ENCODE results near the gene CAMK2D.
A peak's percentile ranks its signal among the peaks of the same experiment; 100 is the strongest.

Gene CAMK2D

DNA sequence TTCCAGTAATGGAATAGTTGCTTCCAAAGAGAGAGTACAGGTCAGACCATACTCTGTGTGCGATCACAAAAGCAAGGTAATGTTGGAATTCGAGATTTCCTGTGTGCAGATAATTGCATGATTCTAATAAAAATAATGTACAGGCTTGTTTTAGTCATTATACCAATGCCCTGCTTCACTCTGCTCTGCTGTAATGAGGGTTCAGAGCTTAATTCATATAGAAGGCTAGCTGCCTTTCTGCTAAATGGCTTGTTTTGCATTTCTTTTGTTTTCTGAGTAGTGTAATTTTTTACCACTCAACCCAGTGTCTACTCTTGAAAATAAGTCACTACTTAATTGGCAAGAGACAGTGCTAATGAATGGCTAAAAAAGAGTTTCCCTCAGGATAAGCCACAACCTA lies 236.0 kb downstream of the CAMK2D start:
- H3K9me3 ChIP-seq (replicated peaks; ENCODE audit: insufficient read depth, low read length): no peaks in the 10 kb centered on the region
- H3K27ac ChIP-seq (ENCODE audit: low read length): no peak overlapping the region
- no peak overlapping the region for H3K4me3 ChIP-seq (ENCODE audit: low read length)
- no peak overlapping the region for H3K9ac ChIP-seq (ENCODE audit: low read length)
- no peak for DNase-seq
- H3F3A ChIP-seq (ENCODE audit: insufficient read depth, low read length): no peaks in the 10 kb centered on the region
- no peak overlapping the region for H2AFZ ChIP-seq (ENCODE audit: low read length)
- H4K20me1 ChIP-seq (ENCODE audit: insufficient read depth, low read length): no peaks in the 10 kb centered on the region
- no peaks in the 10 kb centered on the region for H3K27me3 ChIP-seq (replicated peaks; ENCODE audit: insufficient read depth, low read length)
- no peaks in the 10 kb centered on the region for H3K9me2 ChIP-seq (replicated peaks; ENCODE audit: insufficient read depth, low read length)
- H3K36me3 ChIP-seq (replicated peaks; ENCODE audit: insufficient read depth, low read length): no peaks in the 10 kb centered on the region
- H3K4me2 ChIP-seq (ENCODE audit: low read depth, low read length): no peak overlapping the region
- no peaks in the 10 kb centered on the region for H3K79me2 ChIP-seq (ENCODE audit: low read length)
- no peak for TF ChIP-seq EZH2 (optimal IDR thresholded peaks at IDR 0.05; ENCODE audit: low read depth, low read length)
- TF ChIP-seq, protein P1, sequence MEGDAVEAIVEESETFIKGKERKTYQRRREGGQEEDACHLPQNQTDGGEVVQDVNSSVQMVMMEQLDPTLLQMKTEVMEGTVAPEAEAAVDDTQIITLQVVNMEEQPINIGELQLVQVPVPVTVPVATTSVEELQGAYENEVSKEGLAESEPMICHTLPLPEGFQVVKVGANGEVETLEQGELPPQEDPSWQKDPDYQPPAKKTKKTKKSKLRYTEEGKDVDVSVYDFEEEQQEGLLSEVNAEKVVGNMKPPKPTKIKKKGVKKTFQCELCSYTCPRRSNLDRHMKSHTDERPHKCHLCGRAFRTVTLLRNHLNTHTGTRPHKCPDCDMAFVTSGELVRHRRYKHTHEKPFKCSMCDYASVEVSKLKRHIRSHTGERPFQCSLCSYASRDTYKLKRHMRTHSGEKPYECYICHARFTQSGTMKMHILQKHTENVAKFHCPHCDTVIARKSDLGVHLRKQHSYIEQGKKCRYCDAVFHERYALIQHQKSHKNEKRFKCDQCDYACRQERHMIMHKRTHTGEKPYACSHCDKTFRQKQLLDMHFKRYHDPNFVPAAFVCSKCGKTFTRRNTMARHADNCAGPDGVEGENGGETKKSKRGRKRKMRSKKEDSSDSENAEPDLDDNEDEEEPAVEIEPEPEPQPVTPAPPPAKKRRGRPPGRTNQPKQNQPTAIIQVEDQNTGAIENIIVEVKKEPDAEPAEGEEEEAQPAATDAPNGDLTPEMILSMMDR (IDR thresholded peaks at IDR 0.05; ENCODE audit: low read length): no peak
- TF ChIP-seq EZH2phosphoT487 (IDR thresholded peaks at IDR 0.05; ENCODE audit: low read length): no peak
- H3K4me1 ChIP-seq (ENCODE audit: low read length): 0 out of 2 replicates have a peak, but pooled peaks cover 5% of the 10 kb centered on the region

DNA sequence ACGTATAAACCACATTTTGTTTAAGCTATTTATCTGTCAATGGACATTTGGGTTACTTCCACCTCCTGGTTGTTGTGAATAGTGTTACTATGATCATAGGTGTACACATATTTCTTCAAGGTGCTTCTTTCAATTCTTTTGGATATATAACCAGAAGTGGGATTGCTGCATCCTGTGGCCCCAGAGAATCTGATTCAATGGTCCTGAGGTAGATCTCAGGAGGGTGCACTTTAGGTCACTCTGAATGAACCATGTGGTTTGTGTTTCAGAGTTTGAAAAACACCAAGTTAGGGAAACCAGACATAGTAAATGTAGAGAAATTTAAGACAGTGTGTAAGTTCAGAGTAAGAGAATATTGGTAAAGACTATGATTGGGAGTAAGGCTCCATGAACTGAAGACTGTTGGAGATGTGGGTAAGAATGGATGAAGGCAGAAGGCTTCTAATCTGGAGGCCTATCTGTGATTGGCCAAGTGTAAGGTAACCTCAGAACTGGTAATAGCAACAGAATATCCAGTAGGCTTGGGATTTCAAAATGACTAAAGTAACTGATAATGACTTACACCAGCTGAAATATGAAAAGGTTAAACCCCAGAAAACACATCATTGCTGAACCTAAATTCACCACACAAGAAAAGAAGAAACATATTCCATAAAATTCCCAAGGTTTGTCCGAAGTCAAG lies 236.9 kb downstream of the CAMK2D start:
- no peaks in the 10 kb centered on the region for H3K9me3 ChIP-seq (replicated peaks; ENCODE audit: insufficient read depth, low read length)
- no peaks in the 10 kb centered on the region for H3K27me3 ChIP-seq (replicated peaks; ENCODE audit: insufficient read depth, low read length)
- TF ChIP-seq EZH2phosphoT487 (IDR thresholded peaks at IDR 0.05; ENCODE audit: low read length) (no peak), EZH2 (optimal IDR thresholded peaks at IDR 0.05; ENCODE audit: low read depth, low read length) (no peak)
- TF ChIP-seq, protein P1 (IDR thresholded peaks at IDR 0.05; ENCODE audit: low read length): no peak
- H3K9me2 ChIP-seq (replicated peaks; ENCODE audit: insufficient read depth, low read length): no peaks in the 10 kb centered on the region
- H3K9ac ChIP-seq (ENCODE audit: low read length): no peak overlapping the region
- H2AFZ ChIP-seq (ENCODE audit: low read length): no peak overlapping the region
- no peak overlapping the region for H3K4me2 ChIP-seq (ENCODE audit: low read depth, low read length)
- no peak for DNase-seq
- no peaks in the 10 kb centered on the region for H3F3A ChIP-seq (ENCODE audit: insufficient read depth, low read length)
- H3K36me3 ChIP-seq (replicated peaks; ENCODE audit: insufficient read depth, low read length): no peaks in the 10 kb centered on the region
- H3K4me1 ChIP-seq (ENCODE audit: low read length): 0 out of 2 replicates have a peak, but pooled peaks cover 5% of the 10 kb centered on the region
- no peaks in the 10 kb centered on the region for H4K20me1 ChIP-seq (ENCODE audit: insufficient read depth, low read length)
- no peaks in the 10 kb centered on the region for H3K79me2 ChIP-seq (ENCODE audit: low read length)
- H3K4me3 ChIP-seq (ENCODE audit: low read length): no peak overlapping the region
- H3K27ac ChIP-seq (ENCODE audit: low read length): no peak overlapping the region

DNA sequence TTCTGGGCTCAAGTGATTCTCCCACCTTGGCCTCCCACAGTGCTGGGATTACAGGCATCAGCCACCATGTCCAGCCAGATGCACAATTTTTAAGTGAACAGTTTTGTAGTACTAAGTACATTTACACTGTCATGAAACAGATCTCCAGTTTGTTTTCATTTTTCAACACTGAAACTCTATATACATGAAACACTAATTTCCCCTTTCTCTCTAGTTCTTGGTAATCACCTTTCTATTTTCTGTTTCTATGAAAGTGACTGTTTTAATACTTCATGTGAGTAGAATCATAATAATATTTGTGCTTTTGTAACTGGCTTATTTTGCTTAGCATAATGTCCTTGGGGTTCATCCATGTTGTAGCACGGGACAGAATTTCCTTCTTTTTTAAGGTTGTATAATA lies 237.4 kb downstream of the CAMK2D start:
- Histone ChIP-seq H3K79me2 (ENCODE audit: low read length) (no peaks in the 10 kb centered on the region), H3K9ac (ENCODE audit: low read length) (no peak overlapping the region), H3K9me3 (replicated peaks; ENCODE audit: insufficient read depth, low read length) (no peaks in the 10 kb centered on the region), H3K4me2 (ENCODE audit: low read depth, low read length) (no peak overlapping the region), H3K27me3 (replicated peaks; ENCODE audit: insufficient read depth, low read length) (no peaks in the 10 kb centered on the region), H3K27ac (ENCODE audit: low read length) (no peak overlapping the region), H3K9me2 (replicated peaks; ENCODE audit: insufficient read depth, low read length) (no peaks in the 10 kb centered on the region), H3K36me3 (replicated peaks; ENCODE audit: insufficient read depth, low read length) (no peaks in the 10 kb centered on the region), H3F3A (ENCODE audit: insufficient read depth, low read length) (no peaks in the 10 kb centered on the region), H3K4me3 (ENCODE audit: low read length) (no peak overlapping the region), H2AFZ (ENCODE audit: low read length) (no peak overlapping the region), H3K4me1 (ENCODE audit: low read length) (0 out of 2 replicates have a peak, but pooled peaks cover 5% of the 10 kb centered on the region), H4K20me1 (ENCODE audit: insufficient read depth, low read length) (no peaks in the 10 kb centered on the region)
- TF ChIP-seq EZH2phosphoT487 (IDR thresholded peaks at IDR 0.05; ENCODE audit: low read length): no peak
- TF ChIP-seq, protein P1 (IDR thresholded peaks at IDR 0.05; ENCODE audit: low read length): no peak
- TF ChIP-seq EZH2 (optimal IDR thresholded peaks at IDR 0.05; ENCODE audit: low read depth, low read length): no peak
- peak; percentile 32 for DNase-seq
